CD4-positive, alpha-beta T cell treated with Interleukin-6 at 100 ng/mL for 8 hours (primary cell): ENCODE measurements around the gene DPPA2.
"Not testable (repeated sequence)": the region's sequence is repeated elsewhere in the genome, so short reads cannot be mapped to it uniquely, and the experiment has no call there.

ENCODE experiments used
- DNase-seq: peaks from one replicate; pipeline ENCODE4 v3.0.0-alpha.2; 2020; ENCODE audit warnings: mixed read lengths, low spot score

Gene DPPA2, protein sequence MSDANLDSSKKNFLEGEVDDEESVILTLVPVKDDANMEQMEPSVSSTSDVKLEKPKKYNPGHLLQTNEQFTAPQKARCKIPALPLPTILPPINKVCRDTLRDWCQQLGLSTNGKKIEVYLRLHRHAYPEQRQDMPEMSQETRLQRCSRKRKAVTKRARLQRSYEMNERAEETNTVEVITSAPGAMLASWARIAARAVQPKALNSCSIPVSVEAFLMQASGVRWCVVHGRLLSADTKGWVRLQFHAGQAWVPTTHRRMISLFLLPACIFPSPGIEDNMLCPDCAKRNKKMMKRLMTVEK

GRCh38 chr3:109316162-109316730, at the start of gene DPPA2:
DPPA2 (minus strand) TSS chr3:109316517; CDS start chr3:109314542, 1,975 bp downstream.
- DNase-seq: no peak

DNA sequence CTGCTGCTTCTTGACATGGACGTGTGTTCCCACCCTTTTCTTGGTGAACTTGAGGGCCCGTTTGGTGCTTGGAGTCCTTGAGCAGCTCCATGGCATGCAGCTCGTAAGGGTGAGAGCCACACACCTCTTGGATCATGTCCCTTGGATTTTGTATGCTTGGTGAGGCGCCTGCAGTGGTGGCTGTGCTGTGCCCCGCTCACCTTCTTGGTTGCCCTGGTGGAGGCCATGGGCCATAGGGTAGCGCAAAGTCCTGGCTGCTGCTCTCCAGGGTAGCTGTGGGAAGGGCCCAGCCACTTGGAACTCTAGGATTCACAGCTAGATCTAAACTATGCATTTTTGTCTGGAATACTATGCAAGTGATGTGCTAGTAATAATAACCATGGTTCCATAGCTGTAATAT, 47.8 kb upstream of the DPPA2 start:
- DNase-seq: no peak

DNA sequence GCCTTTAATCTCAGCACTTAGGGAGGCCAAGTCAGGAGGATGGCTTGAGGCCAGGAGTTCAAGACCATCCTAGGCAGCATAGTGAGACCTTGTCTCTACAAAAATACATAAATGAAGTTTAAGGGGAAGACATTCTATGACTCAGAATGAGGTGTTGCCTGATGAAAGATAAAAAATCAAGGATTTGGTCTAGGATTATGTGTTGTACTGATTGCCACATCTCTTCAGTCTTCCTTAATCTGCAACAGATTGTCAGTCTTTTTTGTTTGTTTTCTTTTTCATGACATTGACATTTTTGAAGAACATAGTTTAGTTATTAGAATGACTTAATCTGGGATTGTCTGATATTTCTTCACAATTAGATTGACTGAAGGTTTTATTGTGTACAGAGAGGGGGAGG, 47.3 kb upstream of the DPPA2 start:
- DNase-seq: no peak

DNA sequence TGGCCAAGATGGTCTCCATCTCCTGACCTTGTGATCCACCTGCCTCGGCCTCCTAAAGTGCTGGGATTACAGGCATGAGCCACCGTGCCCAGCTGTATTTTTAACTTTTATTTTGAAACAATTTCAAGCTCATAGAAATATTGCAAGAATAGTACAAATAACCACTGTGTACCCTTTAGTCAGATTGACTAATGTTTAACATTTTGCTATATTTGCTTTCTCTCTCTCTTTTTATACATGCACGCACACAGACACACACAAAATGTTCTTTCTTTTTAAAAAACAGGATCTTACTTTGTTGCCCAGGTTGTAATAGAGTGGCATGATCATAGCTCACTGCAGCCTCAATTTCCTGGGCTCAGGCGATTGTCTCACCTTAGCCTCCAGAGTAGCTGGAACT, 46.5 kb upstream of the DPPA2 start:
- DNase-seq: no peak

- DNase-seq: not testable (repeated sequence)
These were observed 42.5 kb upstream of the DPPA2 start for GRCh38 chr3:109358809-109359208.

DNA sequence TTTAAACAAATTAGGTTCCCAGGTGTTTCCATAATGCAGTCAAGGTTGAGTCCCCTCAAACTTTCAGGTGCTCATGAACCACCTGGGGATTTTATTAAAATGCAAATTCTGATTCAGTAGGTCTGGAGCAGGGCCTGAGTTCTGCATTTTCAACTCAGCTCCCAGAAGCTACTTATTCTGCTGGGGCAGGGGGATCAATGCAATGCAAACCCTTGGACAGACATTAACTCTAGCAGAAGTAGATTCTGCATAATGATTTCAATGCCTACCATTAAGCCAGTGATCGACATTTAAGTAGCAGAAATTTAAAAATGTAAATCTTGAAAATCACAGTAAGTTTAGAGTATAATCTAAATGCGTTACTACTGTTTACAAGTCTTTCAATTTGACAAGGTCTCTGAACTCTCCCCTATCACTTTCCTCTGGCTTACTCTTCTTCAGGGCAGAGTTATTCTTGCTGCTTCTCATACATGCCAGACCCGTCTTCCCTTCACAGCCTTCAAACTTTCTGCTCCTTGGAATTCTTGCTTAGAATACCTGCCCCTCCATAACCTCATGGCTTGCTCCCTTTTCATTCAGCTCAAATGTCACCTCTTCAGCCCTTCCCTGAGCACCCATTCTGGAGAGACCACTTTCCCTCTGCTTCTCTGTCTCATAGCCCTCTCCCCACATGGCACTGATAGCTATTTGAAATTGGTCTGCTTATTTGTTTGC, 40.3 kb upstream of the DPPA2 start:
- DNase-seq: no peak

DNA sequence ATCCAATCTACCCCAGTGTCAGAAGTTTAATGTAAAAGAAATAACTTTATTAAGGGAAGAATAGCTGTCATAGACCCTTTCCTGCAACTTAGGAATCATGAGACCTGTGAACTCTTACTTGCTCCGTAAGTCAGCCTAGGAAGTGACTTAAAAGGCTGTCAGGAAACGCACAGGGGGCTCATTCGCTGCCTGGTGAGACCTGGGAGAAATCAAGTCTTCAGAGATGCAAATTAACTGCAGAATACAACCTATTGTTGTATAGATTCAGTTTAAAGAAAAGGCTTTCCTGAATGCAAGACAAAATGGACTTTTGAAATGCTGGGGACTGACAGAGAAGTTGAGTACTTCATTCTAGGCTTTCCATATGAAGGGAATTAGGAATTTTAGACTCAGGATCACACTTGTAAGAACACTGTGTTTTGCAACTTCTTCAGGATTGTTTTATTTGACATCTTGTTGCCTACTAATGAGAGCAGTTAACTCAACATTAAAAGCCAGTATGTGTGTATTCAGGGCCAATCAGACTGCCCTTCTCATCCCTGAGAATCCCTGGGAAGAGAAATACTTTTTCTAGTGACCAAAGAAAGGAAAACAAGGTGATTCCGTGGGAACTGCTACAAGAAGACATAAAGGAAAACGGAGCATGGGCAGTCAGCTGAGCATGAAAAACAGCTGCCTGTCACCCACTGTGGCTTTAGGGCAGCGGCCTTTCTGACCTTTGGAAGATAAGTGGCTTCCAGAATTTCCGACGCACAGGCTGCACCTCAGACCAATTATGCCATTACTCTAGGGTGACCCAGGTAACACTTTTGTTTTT, 39.5 kb upstream of the DPPA2 start:
- DNase-seq: no peak

- no peak for DNase-seq
These were observed 36.7 kb upstream of the DPPA2 start for GRCh38 chr3:109353057-109353456.

DNA sequence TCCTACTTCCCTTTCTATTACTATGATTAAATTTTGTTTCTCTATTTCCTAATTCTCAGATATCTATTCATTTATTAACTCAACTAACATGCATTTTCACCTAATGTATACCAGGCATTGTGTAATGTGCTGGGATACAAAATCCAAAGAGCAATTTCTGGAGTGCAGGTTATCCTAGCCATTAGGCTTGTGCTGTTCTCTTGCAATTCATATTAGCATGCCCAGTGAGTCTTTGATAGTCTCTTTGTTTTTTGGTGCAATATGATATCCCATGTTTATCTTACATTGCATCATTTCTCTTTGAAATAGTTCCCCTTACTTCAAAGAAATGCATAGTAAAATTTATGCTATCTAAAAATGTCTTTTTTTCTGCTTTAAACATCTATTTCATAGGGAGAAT, 34.9 kb upstream of the DPPA2 start:
- DNase-seq: no peak

- no peak for DNase-seq
These were observed 30.5 kb upstream of the DPPA2 start for GRCh38 chr3:109346770-109347295.

DNA sequence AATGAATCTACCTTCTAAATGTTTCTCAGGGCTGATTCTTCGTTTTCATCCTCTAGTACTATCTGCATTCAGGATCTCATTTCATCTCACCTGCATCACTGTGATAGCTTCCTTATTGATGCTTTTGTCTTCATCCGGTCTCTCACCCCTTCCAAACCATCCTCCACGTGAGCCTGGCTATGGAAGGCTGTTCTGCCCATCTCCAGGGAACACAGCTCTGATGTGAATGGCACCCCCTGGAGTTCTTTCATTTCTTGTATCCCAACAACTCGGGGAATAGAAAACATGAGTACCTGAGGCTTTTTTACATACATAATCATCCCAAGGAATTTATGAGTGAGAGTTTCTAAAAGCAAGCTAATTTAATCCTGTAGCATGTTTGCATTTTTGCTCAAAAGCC, 29.8 kb upstream of the DPPA2 start:
- DNase-seq: no peak

DNA sequence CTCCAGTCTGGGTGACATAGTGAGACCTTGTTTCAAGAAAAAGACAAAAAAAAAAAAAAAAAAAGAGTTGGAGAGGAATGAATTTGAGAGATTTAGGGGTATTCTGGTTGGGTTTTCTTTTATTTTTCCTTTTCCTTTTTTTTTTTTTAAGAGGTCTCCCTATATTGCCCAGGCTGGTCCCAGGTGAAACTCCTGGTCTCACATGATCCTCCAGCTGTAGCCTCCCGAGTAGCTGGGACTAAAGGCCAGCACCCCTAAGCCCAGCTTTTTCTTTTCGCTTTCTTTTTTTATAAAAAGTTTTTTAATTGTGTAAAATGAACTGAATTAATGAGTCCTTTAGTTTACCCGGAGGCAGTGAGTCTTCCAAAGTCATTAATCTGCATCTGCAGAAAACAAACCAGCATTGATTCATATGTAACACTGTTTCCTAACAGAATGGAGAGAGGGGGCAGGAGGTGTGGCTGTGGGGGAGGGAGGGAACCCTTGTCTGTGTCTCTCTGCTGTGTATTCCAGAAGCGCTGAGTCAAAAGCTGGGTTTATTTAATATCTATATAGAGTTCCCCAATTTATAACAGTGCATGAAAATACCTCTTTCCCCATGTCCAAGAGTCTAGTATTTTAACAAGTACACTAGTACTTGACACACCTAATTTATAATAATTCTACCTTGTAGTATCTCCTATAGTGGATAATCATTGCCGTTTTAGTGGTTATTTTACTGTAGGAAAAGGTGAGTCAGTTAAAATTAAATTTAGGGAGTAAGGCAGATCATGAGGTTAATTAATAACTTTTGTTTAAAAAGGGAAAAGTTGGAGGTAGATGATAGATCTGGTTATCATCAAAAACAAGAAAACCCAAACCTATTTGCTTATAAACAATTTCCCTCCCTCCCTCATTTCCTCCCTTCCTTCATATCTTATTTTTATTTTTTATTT, 23.7 kb upstream of the DPPA2 start:
- DNase-seq: no peak

DNA sequence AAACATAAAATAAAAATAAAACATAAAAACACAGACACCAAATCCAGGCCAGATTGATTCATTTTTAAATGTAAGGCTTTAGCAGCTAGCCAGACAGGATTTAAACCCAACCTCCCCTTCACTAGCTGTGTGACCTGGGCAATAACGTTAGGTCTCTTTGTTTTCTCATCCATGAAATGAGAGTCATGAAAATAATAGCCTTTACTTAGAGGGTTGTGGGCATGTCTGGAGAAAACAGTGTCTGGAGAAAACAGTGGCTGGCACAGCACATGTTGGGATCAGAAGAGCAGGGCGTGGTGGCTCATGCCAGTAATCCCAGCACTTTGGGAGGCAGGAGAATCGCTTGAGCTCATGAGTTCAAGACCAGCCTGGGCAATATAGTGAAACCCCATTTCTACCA, 22.9 kb upstream of the DPPA2 start:
- DNase-seq: no peak

GRCh38 chr3:109338322-109338721, 22.0 kb upstream of the DPPA2 start:
- no peak for DNase-seq

DNA sequence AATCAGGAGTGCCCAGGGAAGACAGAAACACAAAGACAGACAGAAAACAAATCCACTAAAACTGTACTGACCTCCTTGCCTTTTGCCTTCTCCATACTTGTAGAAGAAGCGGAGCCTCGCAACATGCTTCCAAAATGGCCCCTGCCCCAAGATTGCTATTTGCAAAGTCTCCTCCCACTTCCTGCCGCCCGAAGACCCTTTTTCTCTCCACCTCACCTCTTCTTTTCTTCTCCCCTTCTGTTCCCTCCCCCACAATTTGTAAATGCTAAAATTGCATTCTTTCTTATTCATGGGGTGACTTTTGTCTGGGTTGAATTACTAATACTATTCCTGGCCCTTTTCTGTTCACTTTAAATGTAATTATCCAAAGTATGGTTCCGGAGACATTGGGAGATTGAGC, 21.1 kb upstream of the DPPA2 start, which contains the start of gene DPPA4:
TSS of gene DPPA4 (minus strand) at position 154 of the 400 bp plus-strand sequence. CDS start at position 125, 29 bp downstream.
- DNase-seq: no peak

- no peak for DNase-seq
These were observed 20.1 kb upstream of the DPPA2 start for GRCh38 chr3:109336291-109336861.

DNA sequence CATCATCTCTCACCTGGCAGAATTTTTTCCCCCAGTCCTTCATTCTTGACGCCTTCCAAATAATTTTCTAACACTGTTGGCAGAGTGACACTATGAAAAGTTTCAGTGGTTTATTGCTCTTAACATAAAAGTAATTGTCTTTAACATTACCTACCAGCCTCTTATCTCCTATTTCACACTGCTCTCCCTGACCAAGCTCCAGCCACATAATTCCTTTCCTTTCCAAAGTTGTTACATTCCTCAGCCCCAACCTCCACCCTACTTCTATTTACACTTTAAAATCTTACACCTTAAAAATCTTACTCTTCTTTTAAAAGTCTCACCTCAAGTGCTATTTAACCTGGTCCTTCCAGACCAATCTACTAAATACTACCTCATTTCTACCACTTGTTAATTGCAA, 18.3 kb upstream of the DPPA2 start:
- no peak for DNase-seq

- no peak for DNase-seq
These were observed 15.4 kb upstream of the DPPA2 start for GRCh38 chr3:109331692-109332091.

GRCh38 chr3:109330405-109330804, 14.1 kb upstream of the DPPA2 start:
- DNase-seq: no peak

GRCh38 chr3:109328202-109328601, 11.9 kb upstream of the DPPA2 start:
- DNase-seq: no peak

DNA sequence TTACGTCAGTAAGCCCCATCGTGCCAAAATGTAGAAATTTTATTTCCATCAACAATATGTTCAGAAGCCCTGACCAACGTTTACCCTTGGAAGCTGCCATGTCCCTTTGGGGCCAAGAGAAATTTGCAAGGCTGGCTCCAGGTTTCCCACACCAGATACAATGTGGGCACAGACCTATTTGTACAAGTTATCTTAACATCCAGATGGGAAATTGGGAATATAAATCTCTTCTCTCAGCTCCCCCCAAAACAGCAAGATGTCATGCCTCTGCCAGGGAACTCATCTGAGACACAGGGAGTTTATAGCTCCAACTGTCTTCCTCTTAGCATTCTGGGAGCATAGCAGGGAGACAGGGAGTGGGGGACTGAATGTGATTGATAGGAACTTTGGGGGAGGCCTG, 9.3 kb upstream of the DPPA2 start:
- DNase-seq: no peak
